Neural progenitor cell (in vitro differentiated cells): ENCODE measurements around the gene APBB2.
"Not testable (repeated sequence)": the region's sequence is repeated elsewhere in the genome, so short reads cannot be mapped to it uniquely, and the experiment has no call there.

Experiments used
- CTCF ChIP-seq: fragments of 200-600 bp; sonication (generic); IDR thresholded peaks from 2 replicates; pipeline ENCODE4 v1.5.1; 2017; ENCODE audit warnings: antibody characterized with exemption, mild to moderate bottlenecking
- EZH2 ChIP-seq: fragments of 200-600 bp; sonication (generic); IDR thresholded peaks from 2 replicates; pipeline ENCODE4 v1.6.1; 2017; ENCODE audit warnings: antibody characterized with exemption, mild to moderate bottlenecking, moderate library complexity
- EZH2phosphoT487 ChIP-seq: fragments of 200-600 bp; sonication (generic); IDR thresholded peaks from 2 replicates; pipeline ENCODE4 v1.6.1; 2017; ENCODE audit warnings: antibody characterized with exemption

- TF ChIP-seq CTCF, EZH2, EZH2phosphoT487: not testable (repeated sequence)
Observed at GRCh38 chr4:40994321-40994720, 220.0 kb downstream of the APBB2 start.
